OCI-LY7 (cell line): ENCODE results near the gene EIF4E2. TPM values are rescaled to one million over a fixed set of nuclear protein-coding genes. Genes with fewer than 3 reads are reported as not detected.

ENCODE experiments used
- BruUV-seq: library from RNA; stranded (reverse); fragments of 400-500 nt; replicated peaks from 2 replicates; lab custom pipeline; 2021; lab: Mats Ljungman, UMichigan
- CTCF ChIA-PET: fragments of 300-600 bp; sonication (Branson Sonifier 250); formaldehyde crosslinking; loops from one replicate; lab custom pipeline; 2022; ENCODE audit warnings: antibody characterized with exemption; ENCODE audit not compliant: unreplicated experiment; lab: Charles Lee
- POLR2A ChIA-PET: fragments of 300-600 bp; sonication (Branson Sonifier 250); formaldehyde crosslinking; loops from one replicate; lab custom pipeline; 2022; ENCODE audit warnings: antibody characterized with exemption; lab: Charles Lee
- DNase-seq: peaks from one replicate; pipeline ENCODE4 v3.0.0-alpha.2; 2015; ENCODE audit warnings: low spot score
- H2AFZ ChIP-seq: fragments of 200-600 bp; sonication (generic), shearing (Covaris generic); 2 replicates; pipeline ENCODE4 v1.6.1; 2014; ENCODE audit warnings: mild to moderate bottlenecking, antibody characterized with exemption, low read length, moderate library complexity
- H3K27ac ChIP-seq: fragments of 200-600 bp; sonication (generic); 2 replicates; pipeline ENCODE4 v1.5.1; 2014; ENCODE audit warnings: mixed run types, low read depth, mild to moderate bottlenecking, moderate library complexity, low read length, inconsistent platforms; ENCODE audit not compliant: poor library complexity, severe bottlenecking
- H3K36me3 ChIP-seq: fragments of 200-600 bp; sonication (generic); 2 replicates; pipeline ENCODE4 v1.6.1; 2014; ENCODE audit warnings: mild to moderate bottlenecking, antibody characterized with exemption, low read length, moderate library complexity, mixed read lengths; ENCODE audit not compliant: insufficient read depth
- H3K4me1 ChIP-seq: fragments of 200-600 bp; sonication (generic); 2 replicates; pipeline ENCODE4 v1.5.1; 2014; ENCODE audit warnings: mild to moderate bottlenecking, low read length; ENCODE audit not compliant: insufficient read depth, poor library complexity, severe bottlenecking
- H3K4me2 ChIP-seq: fragments of 200-600 bp; sonication (generic); 2 replicates; pipeline ENCODE4 v1.6.1; 2014; ENCODE audit warnings: mild to moderate bottlenecking, low read length
- H3K4me3 ChIP-seq: fragments of 200-600 bp; sonication (generic); 2 replicates; pipeline ENCODE4 v1.5.1; 2014; ENCODE audit warnings: mild to moderate bottlenecking, low read depth, low read length; ENCODE audit not compliant: poor library complexity, severe bottlenecking
- H3K79me2 ChIP-seq: fragments of 200-600 bp; sonication (generic); 2 replicates; pipeline ENCODE4 v1.6.1; 2016; ENCODE audit warnings: low read depth, mild to moderate bottlenecking, low read length, moderate library complexity, mixed read lengths; ENCODE audit not compliant: insufficient read depth
- H3K9me2 ChIP-seq: fragments of 200-600 bp; sonication (generic); 2 replicates; pipeline ENCODE4 v1.6.1; 2016; ENCODE audit warnings: mild to moderate bottlenecking, low read length, mixed read lengths; ENCODE audit not compliant: insufficient read depth
- H3K9me3 ChIP-seq: fragments of 200-600 bp; sonication (generic); 2 replicates; pipeline ENCODE4 v1.6.1; 2014; ENCODE audit warnings: mild to moderate bottlenecking, mixed run types, low read length, mixed read lengths
- H4K20me1 ChIP-seq: fragments of 200-600 bp; sonication (generic); 2 replicates; pipeline ENCODE4 v1.6.1; 2014; ENCODE audit warnings: mild to moderate bottlenecking, antibody characterized with exemption, low read length, moderate library complexity, mixed read lengths; ENCODE audit not compliant: insufficient read depth
- CTCF ChIP-seq: fragments of 200-600 bp; sonication (generic); conservative IDR thresholded peaks from 2 replicates; pipeline ENCODE4 v1.5.1; 2014; ENCODE audit warnings: mild to moderate bottlenecking, antibody characterized with exemption, low read length, moderate library complexity, mixed read lengths
- EZH2phosphoT487 ChIP-seq: fragments of 200-600 bp; sonication (generic); IDR thresholded peaks from 2 replicates; pipeline ENCODE4 v1.6.1; 2018; ENCODE audit warnings: low read depth, borderline replicate concordance, mild to moderate bottlenecking, mixed run types, antibody characterized with exemption, low read length, moderate library complexity, mixed read lengths
- intact Hi-C: fragments of 100-400 bp; cut with micrococcal nuclease; formaldehyde crosslinking; loops from one replicate; pipeline ENCODE4 v1.10.0; 2022; ENCODE audit not compliant: unreplicated experiment
- total RNA-seq, 2 experiments: library from RNA; depleted of rRNA in 1 of 2; stranded (reverse); fragments of >200 nt in 1 of 2; shearing (Covaris generic) in 1 of 2; gene quantifications; 2 replicates each; pipeline ENCODE4 v1.2.3, GENCODE V29; 2014 to 2022

The EIF4E2 gene
- total RNA-seq, 2 experiments from 2014 or later, result 59.9 to 76.3 TPM

GRCh38 chr2:232523682-232524597 lies 26.5 kb upstream of the EIF4E2 start:
- no peak overlapping the region for H3K27ac ChIP-seq
- H3K9me3 ChIP-seq, result no peaks in the 10 kb centered on the region
- ChIA-PET CTCF (interaction anchor here (0.6 kb wide), 2 partner anchors 81 to 156 kb away, joined by 3 read pairs; no protein-coding TSS in a partner anchor), POLR2A (no interaction called here)
- H3K4me2 ChIP-seq, result peak overlapping the region; percentile 52
- intact Hi-C loops, result loop anchor here (5.0 to 10.0 kb wide), 2 partner anchors 159 to 197 kb away; no protein-coding TSS in a partner anchor
- no TSS peak for BruUV-seq
- TF ChIP-seq EZH2phosphoT487 (no peak), CTCF (peak; percentile 72)
- no peaks in the 10 kb centered on the region for H4K20me1 ChIP-seq
- no peaks in the 10 kb centered on the region for H3K9me2 ChIP-seq
- H3K79me2 ChIP-seq, result no peaks in the 10 kb centered on the region
- peak; percentile 57 for DNase-seq
- no peak overlapping the region for H3K4me3 ChIP-seq
- H2AFZ ChIP-seq, result no peak overlapping the region
- H3K4me1 ChIP-seq, result peaks cover 5% of the 10 kb centered on the region
- H3K36me3 ChIP-seq, result no peaks in the 10 kb centered on the region

- ChIA-PET POLR2A (no interaction called here), CTCF (no interaction called here)
- Histone ChIP-seq H4K20me1 (no peaks in the 10 kb centered on the region), H3K27ac (no peak overlapping the region), H2AFZ (no peak overlapping the region), H3K4me3 (no peak overlapping the region), H3K4me2 (no peak overlapping the region; the same call in 1 of the 2 replicates), H3K79me2 (no peaks in the 10 kb centered on the region), H3K9me2 (no peaks in the 10 kb centered on the region), H3K9me3 (no peaks in the 10 kb centered on the region), H3K36me3 (no peaks in the 10 kb centered on the region), H3K4me1 (peaks cover 13% of the 10 kb centered on the region)
- TF ChIP-seq CTCF (no peak), EZH2phosphoT487 (no peak)
- DNase-seq, result no peak
- intact Hi-C loops, result loop anchor here (5.0 to 10.0 kb wide), 2 partner anchors 160 to 197 kb away; no protein-coding TSS in a partner anchor
- no TSS peak for BruUV-seq
Observed at GRCh38 chr2:232524771-232525170, 25.7 kb upstream of the EIF4E2 start.

GRCh38 chr2:232525199-232525598 lies 25.3 kb upstream of the EIF4E2 start:
- intact Hi-C loops, result loop anchor here (10.0 kb wide), 1 partner anchor 160 kb away; no protein-coding TSS in a partner anchor
- no peaks in the 10 kb centered on the region for H4K20me1 ChIP-seq
- ChIA-PET CTCF (no interaction called here), POLR2A (no interaction called here)
- H3K79me2 ChIP-seq, result no peaks in the 10 kb centered on the region
- no peak overlapping the region for H3K4me3 ChIP-seq
- no peaks in the 10 kb centered on the region for H3K9me2 ChIP-seq
- no peak overlapping the region for H3K4me2 ChIP-seq
- no TSS peak for BruUV-seq
- no peaks in the 10 kb centered on the region for H3K36me3 ChIP-seq
- H2AFZ ChIP-seq, result no peak overlapping the region
- H3K4me1 ChIP-seq, result peaks cover 17% of the 10 kb centered on the region
- no peak overlapping the region for H3K27ac ChIP-seq
- no peak for TF ChIP-seq EZH2phosphoT487
- no peaks in the 10 kb centered on the region for H3K9me3 ChIP-seq
- no peak for DNase-seq
